ENCODE data around the gene KIF1C.

The KIF1C gene

DNA sequence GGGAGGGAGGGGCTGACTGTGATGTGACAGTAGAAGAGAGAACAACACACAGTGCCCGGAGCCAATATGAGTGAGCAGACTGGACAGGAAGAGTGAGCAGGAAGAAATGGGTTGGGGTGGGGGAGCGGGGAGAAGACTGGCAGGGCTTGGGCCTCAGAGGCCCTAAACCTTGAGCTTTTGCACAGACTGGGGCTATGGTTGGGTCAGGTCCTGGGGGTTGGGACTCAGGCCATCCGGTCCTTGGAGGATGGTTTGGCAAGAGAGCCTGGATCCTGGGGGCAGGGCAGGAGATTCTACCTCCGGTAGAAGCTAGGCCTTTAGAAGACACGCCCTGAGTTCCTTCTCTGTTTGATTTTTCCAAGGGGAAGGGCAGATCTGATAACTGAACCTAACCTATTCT is 11.3 kb upstream of the KIF1C start:
- no peak for DNase-seq (ENCODE audit: low read depth)
- peak overlapping the region; percentile 89 for H3K4me3 ChIP-seq (ENCODE audit: control insufficient read depth, low read depth, low read length)
- TF ChIP-seq CTCF (IDR thresholded peaks at IDR 0.05; ENCODE audit: control insufficient read depth, insufficient read depth, low read depth, low read length, missing control alignments): no peak

DNA sequence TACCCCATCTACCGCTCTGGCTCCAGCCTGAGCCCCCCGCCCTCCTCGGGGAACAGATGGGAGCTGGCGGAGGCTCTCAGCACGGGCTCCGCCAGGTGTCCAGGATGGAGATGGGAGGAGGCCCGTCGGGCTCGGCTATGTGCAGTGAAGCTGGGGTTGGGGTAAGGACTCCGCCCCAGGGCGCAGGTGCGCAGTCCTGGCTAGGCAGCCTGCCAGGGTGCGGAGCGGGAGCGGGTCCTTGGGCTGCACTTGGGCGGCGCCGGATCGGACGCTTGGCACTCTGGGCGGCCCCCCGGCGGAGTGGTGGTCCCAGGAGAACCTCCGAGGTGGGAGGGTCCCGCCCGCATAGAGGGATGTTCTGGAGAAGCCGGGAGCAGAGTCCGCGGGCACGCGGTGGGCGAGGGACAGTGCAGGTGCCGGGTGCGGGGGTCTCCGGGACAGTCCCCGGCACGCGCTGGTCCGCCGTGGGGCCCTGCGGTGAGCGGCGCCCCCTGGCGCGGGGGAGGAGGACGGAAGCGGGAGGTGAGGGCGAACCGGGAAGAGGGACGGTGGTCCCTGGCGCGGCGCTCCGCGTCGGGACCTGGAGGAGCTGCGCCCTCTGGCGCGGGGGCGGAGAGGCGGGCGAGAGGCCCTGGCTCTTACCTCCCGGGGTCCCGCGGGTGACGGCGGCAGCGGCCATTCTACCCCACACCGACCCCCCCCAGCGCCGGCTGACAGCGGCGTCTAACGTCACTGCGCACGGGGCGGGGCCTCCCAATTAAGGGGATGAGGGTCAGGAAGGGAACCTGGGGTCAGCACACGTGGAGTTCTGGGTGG is 10.6 kb upstream of the KIF1C start, which contains the start of gene CAMTA2:
CAMTA2 (minus strand) TSS at position 725 of the 816 bp plus-strand sequence. CDS start 1,453 bp downstream, outside the sequence.
- no peak for DNase-seq (ENCODE audit: low read depth)
- TF ChIP-seq CTCF (IDR thresholded peaks at IDR 0.05; ENCODE audit: control insufficient read depth, insufficient read depth, low read depth, low read length, missing control alignments): peak; percentile 49
- peak within 1 kb of the TSS; percentile 89 for H3K4me3 ChIP-seq (ENCODE audit: control insufficient read depth, low read depth, low read length)

DNA sequence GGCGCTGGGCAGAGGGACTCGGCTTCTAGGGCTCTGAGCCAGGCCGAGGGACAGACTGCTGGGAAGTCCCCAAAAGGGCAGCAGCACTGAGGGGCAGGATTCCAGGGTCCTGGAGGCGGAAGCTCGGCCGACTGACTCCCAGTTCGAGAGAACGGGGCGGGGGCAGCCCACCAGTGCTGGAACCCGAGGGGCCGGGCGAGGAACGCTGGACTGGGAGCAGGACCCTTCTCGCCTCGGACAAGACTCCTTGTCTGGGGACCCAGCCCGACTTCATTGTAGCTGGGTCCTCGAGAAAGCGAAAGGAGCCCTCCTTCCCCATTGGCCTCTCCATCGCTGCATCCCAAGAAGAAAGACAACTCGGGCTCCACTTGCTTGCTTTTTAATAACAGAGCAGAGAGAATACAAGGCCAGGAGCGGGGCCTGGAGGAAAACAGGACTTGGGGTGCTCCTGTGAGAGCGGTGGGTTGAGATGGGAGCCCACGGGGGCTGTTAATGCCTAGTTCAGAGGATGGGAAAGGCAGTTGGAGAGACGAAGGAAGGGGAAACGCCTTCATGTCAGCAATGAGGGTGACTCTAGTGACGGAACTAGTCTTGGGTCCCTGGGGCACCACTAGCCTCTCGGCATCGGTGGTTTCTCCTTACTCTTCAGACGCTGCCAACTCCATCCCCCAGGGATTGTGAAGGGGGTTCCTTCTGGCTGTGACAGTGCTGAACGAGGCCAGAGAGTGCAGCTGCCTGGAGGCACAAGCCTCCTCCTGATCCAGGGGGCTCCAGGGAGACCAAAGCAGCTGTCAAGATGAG is 9.8 kb upstream of the KIF1C start:
- peak overlapping the region; percentile 89 for H3K4me3 ChIP-seq (ENCODE audit: control insufficient read depth, low read depth, low read length)
- no peak for TF ChIP-seq CTCF (IDR thresholded peaks at IDR 0.05; ENCODE audit: control insufficient read depth, insufficient read depth, low read depth, low read length, missing control alignments)
- DNase-seq (ENCODE audit: low read depth): no peak

GRCh38 chr17:4994081-4994595 is 3.6 kb upstream of the KIF1C start:
- H3K4me3 ChIP-seq (ENCODE audit: control insufficient read depth, low read depth, low read length): no peak overlapping the region
- DNase-seq (ENCODE audit: low read depth): no peak
- TF ChIP-seq CTCF (IDR thresholded peaks at IDR 0.05; ENCODE audit: control insufficient read depth, insufficient read depth, low read depth, low read length, missing control alignments): no peak

DNA sequence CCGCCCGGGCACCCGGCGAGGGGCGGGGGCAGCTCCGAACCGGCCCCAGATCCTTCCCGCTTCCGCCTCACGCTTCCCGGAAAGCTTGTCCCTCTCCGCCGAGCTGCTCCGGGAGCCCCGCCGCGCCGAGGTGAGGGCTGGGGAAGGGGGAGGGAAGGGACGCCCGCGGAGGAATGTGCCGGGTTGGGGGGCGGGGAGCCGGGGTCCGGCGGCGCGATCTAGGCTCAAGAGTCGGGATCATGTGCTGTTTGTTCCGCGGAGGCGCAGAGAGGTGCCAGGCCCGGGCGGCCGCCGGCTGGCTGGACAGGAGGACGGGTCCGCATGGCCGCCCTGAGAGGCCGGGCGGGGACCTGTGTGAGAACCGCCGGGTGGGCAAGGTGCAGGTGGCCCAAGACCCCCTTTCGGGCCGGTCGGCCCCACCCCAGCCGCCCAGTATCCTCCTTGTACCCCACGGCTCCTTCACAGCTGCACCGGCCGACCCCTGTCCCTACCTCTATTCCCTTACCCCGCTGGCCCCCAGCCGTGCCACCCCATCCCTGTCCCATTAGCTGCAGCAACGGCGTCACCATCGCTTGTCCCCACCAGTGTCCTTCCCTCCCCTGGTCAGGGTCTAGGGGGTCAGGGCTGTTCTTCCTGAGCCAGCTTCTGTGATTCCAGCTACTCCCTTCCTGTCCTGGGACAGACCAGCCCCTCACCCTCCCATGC is 429 bp downstream of the KIF1C start:
- peak overlapping the region; percentile 100 for H3K4me3 ChIP-seq (ENCODE audit: control insufficient read depth, low read depth, low read length)
- DNase-seq (ENCODE audit: low read depth): no peak

More for the DNA sequence above, 429 bp downstream of the KIF1C start:
- TF ChIP-seq CTCF (IDR thresholded peaks at IDR 0.05; ENCODE audit: control insufficient read depth, insufficient read depth, low read depth, low read length, missing control alignments): no peak

All from AG09309 (cell line).